NT2/D1 (cell line): ENCODE data around the gene GPD1.

Source experiments
- SUZ12 ChIP-seq: IDR thresholded peaks from 2 replicates; pipeline ENCODE4 v1.6.1; 2011; ENCODE audit not compliant: insufficient read length, insufficient read depth; ENCODE audit errors: extremely low read depth
- ZNF274 ChIP-seq: IDR thresholded peaks from 2 replicates; pipeline ENCODE4 v1.6.1; 2011; ENCODE audit warnings: mild to moderate bottlenecking, low read depth, low read length

DNA sequence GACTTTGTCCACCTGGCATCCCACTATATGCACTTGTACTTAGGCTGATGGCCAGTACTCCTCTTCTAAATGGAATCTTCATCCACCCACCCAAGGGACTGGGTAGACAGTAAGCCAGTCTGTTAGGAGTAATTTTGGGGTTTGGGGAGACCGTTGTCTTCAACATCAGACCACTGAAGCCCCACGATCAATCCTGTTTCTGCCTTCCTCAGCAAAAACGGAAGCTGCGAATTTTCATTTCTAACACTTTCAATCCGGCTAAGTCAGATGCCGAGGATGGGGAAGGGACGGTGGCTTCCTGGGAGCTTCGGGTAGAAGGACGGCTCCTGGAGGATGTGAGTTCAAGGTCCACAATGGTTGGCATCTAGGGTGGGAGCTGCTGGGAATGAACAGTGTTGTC lies 16.7 kb upstream of the GPD1 start:
- no peak for TF ChIP-seq ZNF274
- TF ChIP-seq SUZ12, result no peak
